ENCODE measurements around the gene CNTNAP2.

Gene CNTNAP2

GRCh38 chr7:148270576-148270975, 2154.0 kb downstream of the CNTNAP2 start:
- no peak for ATAC-seq (ENCODE audit: insufficient read depth, low read depth)
- no peak for TF ChIP-seq CTCF (IDR thresholded peaks at IDR 0.05; ENCODE audit: borderline replicate concordance, extremely low read depth, low read length, poor library complexity, severe bottlenecking)
- TF ChIP-seq EZH2 (IDR thresholded peaks at IDR 0.05; ENCODE audit: borderline replicate concordance, low read depth, low read length, severe bottlenecking) = no peak
- Histone ChIP-seq H3K4me1 (ENCODE audit: insufficient read depth, low read length) (no peaks in the 10 kb centered on the region), H3K4me3 (ENCODE audit: low read depth in 1 of 2, low read length in 2 of 2) (no peak overlapping the region), H3K9me3 (ENCODE audit: insufficient read depth, low read length, severe bottlenecking) (no peaks in the 10 kb centered on the region), H3K9ac (ENCODE audit: low read depth, low read length) (no peak overlapping the region), H3K27me3 (ENCODE audit: insufficient read depth, low read length, poor library complexity) (peaks cover 3% of the 10 kb centered on the region), H3K27ac (ENCODE audit: low read length) (no peak overlapping the region), H2AFZ (ENCODE audit: low read depth, low read length) (no peak overlapping the region), H3K79me2 (ENCODE audit: insufficient read depth, low read length) (no peaks in the 10 kb centered on the region), H4K20me1 (ENCODE audit: insufficient read depth, low read length) (no peaks in the 10 kb centered on the region), H3K36me3 (ENCODE audit: insufficient read depth, low read length) (no peaks in the 10 kb centered on the region), H3K4me2 (ENCODE audit: insufficient read depth, low read length) (no peak overlapping the region)
- no peak for DNase-seq

DNA sequence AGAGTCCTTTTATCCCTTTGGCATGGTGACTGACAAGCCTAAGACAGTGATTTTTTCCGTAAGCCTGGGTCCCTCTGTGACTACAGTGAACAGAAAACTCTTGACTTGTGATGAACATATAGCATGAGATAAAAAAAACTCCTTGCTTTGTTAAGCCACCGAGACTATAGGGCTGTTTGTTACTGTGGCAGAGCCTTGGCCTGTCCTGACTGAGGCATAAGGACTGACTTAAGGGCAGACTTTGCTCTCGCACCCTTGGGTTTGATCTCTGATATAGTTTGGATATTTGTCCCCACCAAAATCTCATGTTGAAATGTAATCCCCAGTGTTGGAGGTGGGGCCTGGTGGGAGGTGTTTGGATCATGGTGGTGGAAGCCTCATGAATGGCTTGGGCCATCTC, 2157.5 kb downstream of the CNTNAP2 start:
- Histone ChIP-seq H3K4me3 (ENCODE audit: low read depth in 1 of 2, low read length in 2 of 2) (no peak overlapping the region), H3K4me1 (ENCODE audit: insufficient read depth, low read length) (no peaks in the 10 kb centered on the region), H3K27ac (ENCODE audit: low read length) (no peak overlapping the region), H3K79me2 (ENCODE audit: insufficient read depth, low read length) (no peaks in the 10 kb centered on the region), H3K9me3 (ENCODE audit: insufficient read depth, low read length, severe bottlenecking) (no peaks in the 10 kb centered on the region), H3K36me3 (ENCODE audit: insufficient read depth, low read length) (no peaks in the 10 kb centered on the region), H3K4me2 (ENCODE audit: insufficient read depth, low read length) (no peak overlapping the region), H4K20me1 (ENCODE audit: insufficient read depth, low read length) (no peaks in the 10 kb centered on the region), H2AFZ (ENCODE audit: low read depth, low read length) (no peak overlapping the region), H3K27me3 (ENCODE audit: insufficient read depth, low read length, poor library complexity) (peaks cover 3% of the 10 kb centered on the region), H3K9ac (ENCODE audit: low read depth, low read length) (no peak overlapping the region)
- ATAC-seq (ENCODE audit: insufficient read depth, low read depth) = no peak
- no peak for TF ChIP-seq EZH2 (IDR thresholded peaks at IDR 0.05; ENCODE audit: borderline replicate concordance, low read depth, low read length, severe bottlenecking)
- DNase-seq = no peak

GRCh38 chr7:148275359-148275890, 2158.8 kb downstream of the CNTNAP2 start:
- no peaks in the 10 kb centered on the region for H3K79me2 ChIP-seq (ENCODE audit: insufficient read depth, low read length)
- H4K20me1 ChIP-seq (ENCODE audit: insufficient read depth, low read length) = no peaks in the 10 kb centered on the region
- no peaks in the 10 kb centered on the region for H3K9me3 ChIP-seq (ENCODE audit: insufficient read depth, low read length, severe bottlenecking)
- no peak overlapping the region for H3K4me2 ChIP-seq (ENCODE audit: insufficient read depth, low read length)
- H3K4me3 ChIP-seq (ENCODE audit: low read depth in 1 of 2, low read length in 2 of 2) = no peak overlapping the region
- TF ChIP-seq EZH2 (IDR thresholded peaks at IDR 0.05; ENCODE audit: borderline replicate concordance, low read depth, low read length, severe bottlenecking) = no peak
- TF ChIP-seq CTCF (IDR thresholded peaks at IDR 0.05; ENCODE audit: borderline replicate concordance, extremely low read depth, low read length, poor library complexity, severe bottlenecking) = no peak
- H3K4me1 ChIP-seq (ENCODE audit: insufficient read depth, low read length) = no peaks in the 10 kb centered on the region
- H3K9ac ChIP-seq (ENCODE audit: low read depth, low read length) = no peak overlapping the region
- DNase-seq (no peak), ATAC-seq (ENCODE audit: insufficient read depth, low read depth) (no peak)
- H3K36me3 ChIP-seq (ENCODE audit: insufficient read depth, low read length) = no peaks in the 10 kb centered on the region
- H2AFZ ChIP-seq (ENCODE audit: low read depth, low read length) = no peak overlapping the region
- H3K27me3 ChIP-seq (ENCODE audit: insufficient read depth, low read length, poor library complexity) = peaks cover 3% of the 10 kb centered on the region
- no peak overlapping the region for H3K27ac ChIP-seq (ENCODE audit: low read length)

DNA sequence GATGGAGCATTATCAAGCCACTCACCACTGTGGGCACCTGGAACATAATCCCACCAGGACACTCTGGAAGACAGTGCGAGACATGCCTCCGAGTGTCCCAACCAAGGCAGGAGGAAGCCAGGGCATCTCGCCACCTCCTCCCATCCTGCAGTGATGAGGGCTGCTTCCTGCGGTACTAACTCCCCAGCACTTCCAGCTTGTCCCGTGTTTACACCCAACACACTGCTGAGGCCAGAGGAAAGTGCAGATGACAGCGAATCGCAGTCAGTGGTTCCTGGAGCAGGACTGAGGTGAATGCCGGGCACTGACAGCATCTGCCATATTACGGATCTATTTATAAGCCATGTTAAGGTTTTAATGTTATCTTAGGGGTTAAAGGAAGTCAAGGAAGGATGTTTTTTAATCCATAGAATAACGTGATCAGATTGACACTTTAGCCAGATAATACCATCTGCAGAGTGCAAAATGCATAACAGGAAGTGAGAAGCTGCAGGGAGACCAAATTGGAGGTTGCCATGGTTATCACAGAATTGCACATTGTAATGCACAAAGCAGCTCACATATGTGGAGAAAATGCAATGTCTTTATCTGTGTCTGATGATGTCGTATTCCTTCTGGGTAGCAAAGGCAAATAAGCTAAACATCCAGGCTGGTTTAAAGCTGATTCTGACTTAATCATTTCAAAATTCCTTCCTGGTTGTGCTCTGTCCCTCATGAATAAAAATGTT, 2159.9 kb downstream of the CNTNAP2 start:
- no peak overlapping the region for H3K27ac ChIP-seq (ENCODE audit: low read length)
- no peaks in the 10 kb centered on the region for H3K79me2 ChIP-seq (ENCODE audit: insufficient read depth, low read length)
- H3K27me3 ChIP-seq (ENCODE audit: insufficient read depth, low read length, poor library complexity) = peaks cover 3% of the 10 kb centered on the region
- no peak overlapping the region for H3K4me3 ChIP-seq (ENCODE audit: low read depth in 1 of 2, low read length in 2 of 2)
- no peak overlapping the region for H3K4me2 ChIP-seq (ENCODE audit: insufficient read depth, low read length)
- no peak for TF ChIP-seq CTCF (IDR thresholded peaks at IDR 0.05; ENCODE audit: borderline replicate concordance, extremely low read depth, low read length, poor library complexity, severe bottlenecking)
- no peak for TF ChIP-seq EZH2 (IDR thresholded peaks at IDR 0.05; ENCODE audit: borderline replicate concordance, low read depth, low read length, severe bottlenecking)
- DNase-seq = no peak
- no peaks in the 10 kb centered on the region for H3K4me1 ChIP-seq (ENCODE audit: insufficient read depth, low read length)
- H3K9ac ChIP-seq (ENCODE audit: low read depth, low read length) = no peak overlapping the region
- no peaks in the 10 kb centered on the region for H3K36me3 ChIP-seq (ENCODE audit: insufficient read depth, low read length)
- H4K20me1 ChIP-seq (ENCODE audit: insufficient read depth, low read length) = no peaks in the 10 kb centered on the region
- no peaks in the 10 kb centered on the region for H3K9me3 ChIP-seq (ENCODE audit: insufficient read depth, low read length, severe bottlenecking)
- ATAC-seq (ENCODE audit: insufficient read depth, low read depth) = no peak
- no peak overlapping the region for H2AFZ ChIP-seq (ENCODE audit: low read depth, low read length)
